ENCODE measurements around the gene SLC17A7.

SLC17A7 gene

GRCh38 chr19:49453757-49454240 is 12.5 kb upstream of the SLC17A7 start:
- no peak overlapping the region for H2AFZ ChIP-seq (ENCODE audit: low read depth, low read length)
- H3K4me1 ChIP-seq (ENCODE audit: low read length) = peaks cover 22% of the 10 kb centered on the region
- peaks cover 31% of the 10 kb centered on the region for H3K79me2 ChIP-seq (ENCODE audit: low read length)
- peak overlapping the region; percentile 91 for H3K27ac ChIP-seq (ENCODE audit: low read length)
- no peaks in the 10 kb centered on the region for H3K27me3 ChIP-seq (ENCODE audit: low read depth, low read length)
- H3K36me3 ChIP-seq (replicated peaks; ENCODE audit: low read depth, low read length) = peaks cover 13% of the 10 kb centered on the region
- TF ChIP-seq EZH2phosphoT487 (IDR thresholded peaks at IDR 0.05; ENCODE audit: low read depth) = no peak
- no peak for TF ChIP-seq CTCF (IDR thresholded peaks at IDR 0.05; ENCODE audit: low read depth, low read length)
- H3K9ac ChIP-seq (ENCODE audit: low read length) = peak overlapping the region; percentile 99
- H4K20me1 ChIP-seq (ENCODE audit: insufficient read depth, low read length) = no peaks in the 10 kb centered on the region
- H3K4me2 ChIP-seq (ENCODE audit: low read length) = peak overlapping the region; percentile 75
- H3K9me3 ChIP-seq (ENCODE audit: insufficient read depth, low read length) = no peaks in the 10 kb centered on the region
- H3K4me3 ChIP-seq (ENCODE audit: low read length) = peak overlapping the region; percentile 85

GRCh38 chr19:49453013-49453756 is 11.9 kb upstream of the SLC17A7 start, which contains the start of gene ALDH16A1:
Gene ALDH16A1, plus strand, starts transcription at chr19:49453225. Its CDS starts 107 bp downstream, at chr19:49453332.
- peaks cover 31% of the 10 kb centered on the region for H3K79me2 ChIP-seq (ENCODE audit: low read length)
- H3K36me3 ChIP-seq (replicated peaks; ENCODE audit: low read depth, low read length) = peaks cover 18% of the 10 kb centered on the region
- peak within 1 kb of the TSS; percentile 22; the same call in 1 of the 2 replicates for H2AFZ ChIP-seq (ENCODE audit: low read depth, low read length)
- peak within 1 kb of the TSS; percentile 99 for H3K9ac ChIP-seq (ENCODE audit: low read length)
- peak within 1 kb of the TSS; percentile 91 for H3K27ac ChIP-seq (ENCODE audit: low read length)
- no peaks in the 10 kb centered on the region for H3K9me3 ChIP-seq (ENCODE audit: insufficient read depth, low read length)
- no peak for TF ChIP-seq CTCF (IDR thresholded peaks at IDR 0.05; ENCODE audit: low read depth, low read length)
- TF ChIP-seq EZH2phosphoT487 (IDR thresholded peaks at IDR 0.05; ENCODE audit: low read depth) = no peak
- peak within 1 kb of the TSS; percentile 75 for H3K4me2 ChIP-seq (ENCODE audit: low read length)
- peak within 1 kb of the TSS; percentile 85 for H3K4me3 ChIP-seq (ENCODE audit: low read length)
- H3K27me3 ChIP-seq (ENCODE audit: low read depth, low read length) = no peaks in the 10 kb centered on the region
- no peaks in the 10 kb centered on the region for H4K20me1 ChIP-seq (ENCODE audit: insufficient read depth, low read length)
- peaks cover 19% of the 10 kb centered on the region for H3K4me1 ChIP-seq (ENCODE audit: low read length)

GRCh38 chr19:49451430-49452181 is 10.3 kb upstream of the SLC17A7 start, which contains the start of gene PIH1D1:
Gene PIH1D1, minus strand, starts transcription at chr19:49451814. Its CDS starts 240 bp downstream, at chr19:49451574.
- Histone ChIP-seq H3K4me3 (ENCODE audit: low read length) (peak within 1 kb of the TSS; percentile 85), H3K36me3 (replicated peaks; ENCODE audit: low read depth, low read length) (peaks cover 33% of the 10 kb centered on the region), H3K4me1 (ENCODE audit: low read length) (peaks cover 17% of the 10 kb centered on the region), H3K9me3 (ENCODE audit: insufficient read depth, low read length) (no peaks in the 10 kb centered on the region), H3K27ac (ENCODE audit: low read length) (peak within 1 kb of the TSS; percentile 91), H4K20me1 (ENCODE audit: insufficient read depth, low read length) (no peaks in the 10 kb centered on the region), H2AFZ (ENCODE audit: low read depth, low read length) (peak within 1 kb of the TSS; percentile 18; the same call in 1 of the 2 replicates), H3K4me2 (ENCODE audit: low read length) (peak within 1 kb of the TSS; percentile 77), H3K9ac (ENCODE audit: low read length) (peak within 1 kb of the TSS; percentile 99), H3K79me2 (ENCODE audit: low read length) (peaks cover 31% of the 10 kb centered on the region), H3K27me3 (ENCODE audit: low read depth, low read length) (no peaks in the 10 kb centered on the region)
- TF ChIP-seq EZH2phosphoT487 (IDR thresholded peaks at IDR 0.05; ENCODE audit: low read depth) = no peak
- no peak for TF ChIP-seq CTCF (IDR thresholded peaks at IDR 0.05; ENCODE audit: low read depth, low read length)

- H3K79me2 ChIP-seq (ENCODE audit: low read length) = peaks cover 31% of the 10 kb centered on the region
- H3K4me1 ChIP-seq (ENCODE audit: low read length) = peaks cover 17% of the 10 kb centered on the region
- no peaks in the 10 kb centered on the region for H3K9me3 ChIP-seq (ENCODE audit: insufficient read depth, low read length)
- H3K4me3 ChIP-seq (ENCODE audit: low read length) = peak overlapping the region; percentile 85
- peaks cover 37% of the 10 kb centered on the region for H3K36me3 ChIP-seq (replicated peaks; ENCODE audit: low read depth, low read length)
- H3K27ac ChIP-seq (ENCODE audit: low read length) = no peak overlapping the region
- H3K4me2 ChIP-seq (ENCODE audit: low read length) = peak overlapping the region; percentile 77
- H3K9ac ChIP-seq (ENCODE audit: low read length) = no peak overlapping the region
- no peaks in the 10 kb centered on the region for H4K20me1 ChIP-seq (ENCODE audit: insufficient read depth, low read length)
- H3K27me3 ChIP-seq (ENCODE audit: low read depth, low read length) = no peaks in the 10 kb centered on the region
- no peak overlapping the region for H2AFZ ChIP-seq (ENCODE audit: low read depth, low read length)
- TF ChIP-seq CTCF (IDR thresholded peaks at IDR 0.05; ENCODE audit: low read depth, low read length) (no peak), EZH2phosphoT487 (IDR thresholded peaks at IDR 0.05; ENCODE audit: low read depth) (no peak)
These were observed 9.1 kb upstream of the SLC17A7 start for GRCh38 chr19:49450405-49450804.
